Nephron (organoid): ENCODE results near the gene BICRAL.

ENCODE experiments used
- H3K27ac Mint-ChIP-seq, 3 experiments: 2 replicates each; pipeline ENCODE4 v1.8.0; 2020; ENCODE audit warnings: mixed read lengths in 3 of 3, mild to moderate bottlenecking in 2 of 3, moderate library complexity in 1 of 3
- H3K27me3 Mint-ChIP-seq: 2 replicates; pipeline ENCODE4 v1.8.0; 2021; ENCODE audit warnings: low read depth, mild to moderate bottlenecking, moderate library complexity, mixed read lengths
- H3K36me3 Mint-ChIP-seq: 2 replicates; pipeline ENCODE4 v1.8.0; 2020; ENCODE audit warnings: low read depth, mixed read lengths
- H3K4me1 Mint-ChIP-seq: 2 replicates; pipeline ENCODE4 v1.8.0; 2020; ENCODE audit warnings: mixed read lengths
- H3K4me3 Mint-ChIP-seq, 3 experiments: 2 replicates each; pipeline ENCODE4 v1.8.0; 2020; ENCODE audit warnings: mild to moderate bottlenecking in 3 of 3, mixed read lengths in 3 of 3, moderate library complexity in 2 of 3
- H3K9me3 Mint-ChIP-seq: 2 replicates; pipeline ENCODE4 v1.8.0; 2020; ENCODE audit warnings: mixed read lengths
- CTCF ChIP-seq, 3 experiments: fragments of 200-600 bp; sonication (generic); IDR thresholded peaks; one replicate each; pipeline ENCODE4 v1.5.0; 2021; ENCODE audit warnings: antibody characterized with exemption in 3 of 3; ENCODE audit not compliant: unreplicated experiment in 3 of 3

The BICRAL gene

GRCh38 chr6:42781546-42781795 is 381 bp upstream of the BICRAL start:
- Mint-ChIP-seq H3K9me3 (no peaks in the 10 kb centered on the region), H3K4me3 (peak overlapping the region; percentile 89 to 98 (median 93)), H3K4me1 (peaks cover 31% of the 10 kb centered on the region), H3K27me3 (no peaks in the 10 kb centered on the region), H3K36me3 (no peaks in the 10 kb centered on the region), H3K27ac (peak overlapping the region; percentile 100)
- no peak for TF ChIP-seq CTCF (IDR thresholded peaks at IDR 0.05; ENCODE audit: unreplicated experiment in 3 of 3)

GRCh38 chr6:42782689-42783176 is 881 bp downstream of the BICRAL start:
- H3K27ac Mint-ChIP-seq: peak overlapping the region; percentile 100
- H3K9me3 Mint-ChIP-seq: no peaks in the 10 kb centered on the region
- H3K4me1 Mint-ChIP-seq: peaks cover 21% of the 10 kb centered on the region
- no peaks in the 10 kb centered on the region for H3K27me3 Mint-ChIP-seq
- H3K36me3 Mint-ChIP-seq: no peaks in the 10 kb centered on the region
- H3K4me3 Mint-ChIP-seq: peak overlapping the region; percentile 93 to 98 (median 97)
- no peak for TF ChIP-seq CTCF (IDR thresholded peaks at IDR 0.05; ENCODE audit: unreplicated experiment in 3 of 3)

GRCh38 chr6:42783177-42783875 is 1.5 kb downstream of the BICRAL start:
- H3K4me1 Mint-ChIP-seq: peaks cover 17% of the 10 kb centered on the region
- peak overlapping the region; percentile 100 for H3K27ac Mint-ChIP-seq
- peaks cover 1% of the 10 kb centered on the region for H3K36me3 Mint-ChIP-seq

DNA sequence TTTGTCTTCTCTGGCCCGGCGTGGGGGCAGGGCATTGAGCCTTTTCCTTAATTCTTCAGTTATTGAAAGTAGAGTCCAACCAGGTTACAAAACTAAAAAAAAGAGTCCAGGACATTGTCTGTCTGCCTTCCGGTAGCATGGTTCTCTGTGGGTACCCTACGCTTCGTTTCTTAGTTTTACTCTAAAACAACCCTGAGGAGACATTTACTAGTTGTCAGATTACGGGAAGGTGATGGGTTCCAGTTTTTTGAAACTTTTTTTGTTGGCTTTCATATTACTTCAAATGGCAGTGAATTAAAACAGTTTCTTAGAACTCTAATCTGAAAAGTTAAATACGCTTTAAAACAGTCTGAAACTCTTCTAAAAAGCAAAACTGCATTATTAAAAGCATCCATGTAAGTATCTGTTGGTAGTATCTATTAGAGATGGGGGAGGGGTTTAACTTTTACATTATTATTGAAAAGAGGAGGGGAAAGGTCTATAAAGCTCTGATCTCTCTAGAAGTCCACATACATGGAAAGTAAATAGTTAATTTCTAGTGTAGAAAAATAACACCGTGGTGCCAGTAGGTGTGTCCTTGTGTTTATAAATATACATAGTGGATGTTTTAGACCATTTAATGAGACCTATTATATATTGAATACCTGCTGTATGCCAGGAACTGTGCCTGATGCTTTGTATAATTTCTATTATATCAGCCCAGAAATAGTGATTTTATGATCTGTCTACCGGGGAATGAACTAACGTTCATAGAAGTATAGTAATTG is 2.2 kb downstream of the BICRAL start:
- Mint-ChIP-seq H3K9me3 (no peaks in the 10 kb centered on the region), H3K4me3 (peak overlapping the region in 1 of 3 experiments; percentile 98), H3K27me3 (no peaks in the 10 kb centered on the region), H3K27ac (peak overlapping the region in 2 of 3 experiments; percentile 100), H3K36me3 (peaks cover 7% of the 10 kb centered on the region), H3K4me1 (peaks cover 20% of the 10 kb centered on the region)
- TF ChIP-seq CTCF (IDR thresholded peaks at IDR 0.05; ENCODE audit: unreplicated experiment in 3 of 3): no peak

More at GRCh38 chr6:42783177-42783875, 1.5 kb downstream of the BICRAL start:
- Mint-ChIP-seq H3K4me3 (peak overlapping the region in 1 of 3 experiments; percentile 98), H3K9me3 (no peaks in the 10 kb centered on the region), H3K27me3 (no peaks in the 10 kb centered on the region)
- TF ChIP-seq CTCF (IDR thresholded peaks at IDR 0.05; ENCODE audit: unreplicated experiment in 3 of 3): no peak

DNA sequence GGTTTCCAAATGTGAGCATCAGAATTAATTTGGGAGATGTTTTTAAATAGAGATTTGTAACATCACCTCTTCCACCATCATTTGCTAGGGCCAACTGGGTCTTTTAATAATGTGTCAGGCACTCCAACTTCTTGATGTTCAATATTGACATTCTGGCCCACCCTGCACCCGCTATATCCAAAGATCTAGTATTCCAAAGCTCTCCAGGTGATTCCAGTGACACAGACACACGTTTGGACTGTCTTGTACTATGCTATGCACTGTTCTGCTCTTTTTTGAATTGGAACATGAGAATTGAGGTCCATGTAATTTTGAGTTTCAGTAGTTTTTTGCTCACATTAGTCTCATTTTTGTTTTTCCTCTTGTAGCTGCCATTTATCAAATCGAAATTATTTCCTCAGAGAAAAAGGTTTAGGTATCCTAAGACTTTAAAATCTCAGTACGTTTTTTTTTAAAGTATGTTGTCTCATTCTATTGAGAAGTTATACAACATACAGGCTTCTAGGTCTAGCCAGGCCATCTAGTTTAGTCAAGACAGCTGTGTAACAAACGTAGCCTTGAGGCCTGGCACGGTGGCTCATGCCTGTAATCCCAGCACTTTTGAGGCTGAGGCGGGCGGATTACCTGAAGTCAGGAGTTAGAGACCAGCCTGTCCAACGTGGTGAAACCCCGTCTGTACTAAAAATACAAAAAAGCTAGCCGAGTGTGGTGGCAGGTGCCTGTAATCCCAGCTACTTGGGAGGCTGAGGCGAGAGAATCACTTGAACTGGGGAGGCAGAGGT is 3.1 kb downstream of the BICRAL start:
- peak overlapping the region in 2 of 3 experiments; percentile 100 for H3K27ac Mint-ChIP-seq
- H3K36me3 Mint-ChIP-seq: peaks cover 7% of the 10 kb centered on the region
- no peak for TF ChIP-seq CTCF (IDR thresholded peaks at IDR 0.05; ENCODE audit: unreplicated experiment in 3 of 3)
- H3K4me3 Mint-ChIP-seq: peak overlapping the region in 1 of 3 experiments; percentile 98
- H3K9me3 Mint-ChIP-seq: no peaks in the 10 kb centered on the region
- no peaks in the 10 kb centered on the region for H3K27me3 Mint-ChIP-seq
- peaks cover 25% of the 10 kb centered on the region for H3K4me1 Mint-ChIP-seq
